H1 (cell line): Measurements from ENCODE around the gene NAP1L1. TPM values are rescaled to one million over a fixed set of nuclear protein-coding genes. Genes with fewer than 3 reads are reported as not detected.
A peak's percentile ranks its signal among the peaks of the same experiment; 100 is the strongest.

Experiments used
- CTCF ChIA-PET: fragments of 300-600 bp; sonication (Branson Sonifier 250); formaldehyde crosslinking; loops from one replicate; lab custom pipeline; 2021; ENCODE audit not compliant: partially characterized antibody; lab: Charles Lee
- POLR2A ChIA-PET: fragments of 300-600 bp; sonication (Branson Sonifier 250); formaldehyde crosslinking; loops from one replicate; lab custom pipeline; 2021; ENCODE audit warnings: inconsistent platforms; ENCODE audit not compliant: partially characterized antibody; lab: Charles Lee
- DNase-seq, 2 experiments: peaks; one replicate each; pipeline versions ENCODE4 v3.0.0 to v3.0.0-alpha.2; 2010 to 2022; ENCODE audit warnings: low spot score in 2 of 2, low read depth in 1 of 2, mixed read lengths in 1 of 2
- FAIRE-seq: peaks from 2 replicates; lab custom pipeline; 2011; peaks lifted over from hg19 to GRCh38; lab: Jason Lieb, UNC
- H2AFZ ChIP-seq: 2 replicates; pipeline ENCODE4 v1.8.1; 2012; ENCODE audit warnings: low read length, inconsistent platforms
- H2AK5ac ChIP-seq: 2 replicates; pipeline ENCODE4 v1.6.1; 2013; ENCODE audit warnings: low read depth, low read length
- H2BK120ac ChIP-seq: replicated peaks from 2 replicates; pipeline ENCODE3; 2013; ENCODE audit warnings: low read depth, low read length, inconsistent platforms
- H2BK12ac ChIP-seq: 2 replicates; pipeline ENCODE4 v1.6.1; 2013; ENCODE audit warnings: low read depth, low read length
- H2BK15ac ChIP-seq: 2 replicates; pipeline ENCODE4 v1.6.1; 2013; ENCODE audit warnings: low read length
- H2BK20ac ChIP-seq: 2 replicates; pipeline ENCODE4 v1.6.1; 2013; ENCODE audit warnings: low read length
- H2BK5ac ChIP-seq: 2 replicates; pipeline ENCODE4 v1.6.1; 2013; ENCODE audit warnings: low read depth, low read length
- H3K14ac ChIP-seq: 2 replicates; pipeline ENCODE4 v1.6.1; 2013; ENCODE audit warnings: inconsistent platforms; ENCODE audit not compliant: insufficient read length
- H3K18ac ChIP-seq: 2 replicates; pipeline ENCODE4 v1.6.1; 2013; ENCODE audit warnings: low read length; ENCODE audit errors: extremely low read depth
- H3K23ac ChIP-seq: 2 replicates; pipeline ENCODE4 v1.6.1; 2013; ENCODE audit warnings: inconsistent platforms; ENCODE audit not compliant: insufficient read length
- H3K23me2 ChIP-seq: 2 replicates; pipeline ENCODE4 v1.6.1; 2013; ENCODE audit warnings: low read depth, low read length
- H3K27ac ChIP-seq: 2 replicates; pipeline ENCODE4 v1.6.1; 2011; ENCODE audit warnings: low read depth, low read length, inconsistent platforms
- H3K27me3 ChIP-seq, 4 experiments: replicated peaks in 1 of 4; 1 replicate in 1 of 4; 2 replicates in 3 of 4; pipeline versions ENCODE4 v1.6.1 to v1.8.1; 2011 to 2013; ENCODE audit warnings: low read length in 3 of 4, mild to moderate bottlenecking in 3 of 4, inconsistent platforms in 2 of 4, mixed read lengths in 2 of 4, moderate library complexity in 1 of 4; ENCODE audit not compliant: control insufficient read depth in 3 of 4, insufficient read depth in 3 of 4; ENCODE audit errors: extremely low read depth in 1 of 4
- H3K36me3 ChIP-seq, 4 experiments: 2 replicates each; pipeline versions ENCODE4 v1.6.1 to v1.8.1; 2011 to 2013; ENCODE audit warnings: mild to moderate bottlenecking in 4 of 4, low read length in 3 of 4, moderate library complexity in 2 of 4, control low read depth in 1 of 4, inconsistent platforms in 1 of 4; ENCODE audit not compliant: insufficient read depth in 4 of 4, control insufficient read depth in 2 of 4
- H3K4ac ChIP-seq: replicated peaks from 2 replicates; pipeline ENCODE3; 2013; ENCODE audit warnings: low read length, low read depth, mixed read lengths, inconsistent platforms; ENCODE audit not compliant: insufficient read length
- H3K4me1 ChIP-seq, 4 experiments: replicated peaks in 1 of 4; 1 replicate in 1 of 4; 2 replicates in 3 of 4; pipeline versions ENCODE4 v1.6.1 to v1.8.1; 2011 to 2013; ENCODE audit warnings: low read length in 3 of 4, inconsistent platforms in 2 of 4, mixed read lengths in 1 of 4; ENCODE audit not compliant: insufficient read depth in 4 of 4, control insufficient read depth in 3 of 4
- H3K4me2 ChIP-seq, 2 experiments: 2 replicates each; pipeline versions ENCODE4 v1.6.1 to v1.8.1; 2011 to 2013; ENCODE audit warnings: low read depth in 2 of 2, low read length in 2 of 2, control low read depth in 1 of 2, inconsistent platforms in 1 of 2, mild to moderate bottlenecking in 1 of 2; ENCODE audit not compliant: insufficient read depth in 1 of 2
- H3K4me3 ChIP-seq, 4 experiments: fragments of 200-600, 300-600 bp in 1 of 4; sonication (generic), shearing (Covaris generic), sonication (Bioruptor Twin) in 1 of 4; 2 replicates each; pipeline versions ENCODE4 v1.5.1 to v1.8.1; 2011 to 2016; ENCODE audit warnings: low read length in 4 of 4, low read depth in 3 of 4, control low read depth in 2 of 4, inconsistent platforms in 2 of 4, mild to moderate bottlenecking in 2 of 4, mixed read lengths in 1 of 4, moderate library complexity in 1 of 4; ENCODE audit not compliant: insufficient read depth in 2 of 4; ENCODE audit errors: extremely low read depth in 1 of 4
- H3K56ac ChIP-seq: replicated peaks from 2 replicates; pipeline ENCODE3; 2013; ENCODE audit warnings: low read depth, mild to moderate bottlenecking, mixed read lengths, low read length, inconsistent platforms; ENCODE audit not compliant: insufficient read length
- H3K79me1 ChIP-seq: 2 replicates; pipeline ENCODE4 v1.6.1; 2013; ENCODE audit warnings: low read depth, low read length, control low read depth
- H3K79me2 ChIP-seq, 2 experiments: 2 replicates each; pipeline versions ENCODE4 v1.6.1 to v1.8.1; 2012 to 2013; ENCODE audit warnings: low read length in 2 of 2, mild to moderate bottlenecking in 2 of 2, inconsistent platforms in 1 of 2; ENCODE audit not compliant: insufficient read depth in 2 of 2, control insufficient read depth in 1 of 2
- H3K9ac ChIP-seq, 4 experiments: replicated peaks in 1 of 4; 1 replicate in 1 of 4; 2 replicates in 3 of 4; pipeline versions ENCODE4 v1.6.1 to v1.8.1; 2011 to 2013; ENCODE audit warnings: low read depth in 3 of 4, low read length in 3 of 4, control low read depth in 2 of 4, mild to moderate bottlenecking in 2 of 4, moderate library complexity in 2 of 4, inconsistent platforms in 1 of 4; ENCODE audit errors: extremely low read depth in 1 of 4
- H3K9me3 ChIP-seq, 2 experiments: 2 replicates each; pipeline versions ENCODE4 v1.6.1 to v1.8.1; 2012 to 2013; ENCODE audit warnings: mild to moderate bottlenecking in 2 of 2, moderate library complexity in 2 of 2, control low read depth in 1 of 2, inconsistent platforms in 1 of 2, low read depth in 1 of 2, low read length in 1 of 2, mixed read lengths in 1 of 2; ENCODE audit not compliant: insufficient read depth in 2 of 2
- H4K20me1 ChIP-seq, 2 experiments: replicated peaks in 1 of 2; 2 replicates each; pipeline versions ENCODE3 to v1.8.1; 2011 to 2013; ENCODE audit warnings: inconsistent platforms in 2 of 2, low read length in 2 of 2, mild to moderate bottlenecking in 1 of 2; ENCODE audit not compliant: insufficient read depth in 2 of 2, control insufficient read depth in 1 of 2
- H4K5ac ChIP-seq: 2 replicates; pipeline ENCODE4 v1.6.1; 2013; ENCODE audit warnings: low read length, low read depth, mixed read lengths, inconsistent platforms; ENCODE audit not compliant: insufficient read length
- H4K8ac ChIP-seq: 2 replicates; pipeline ENCODE4 v1.8.0; 2013; ENCODE audit warnings: mild to moderate bottlenecking, moderate library complexity, low read length, inconsistent platforms; ENCODE audit not compliant: insufficient read depth; ENCODE audit errors: extremely low read depth
- H4K91ac ChIP-seq: replicated peaks from 2 replicates; pipeline ENCODE3; 2013; ENCODE audit warnings: low read length, mixed read lengths, inconsistent platforms; ENCODE audit not compliant: insufficient read length
- ATF2 ChIP-seq: IDR thresholded peaks from 2 replicates; pipeline ENCODE4 v1.6.1; 2012; ENCODE audit warnings: low read length, inconsistent platforms
- CEBPB ChIP-seq: IDR thresholded peaks from 2 replicates; pipeline ENCODE4 v1.6.1; 2012; ENCODE audit warnings: low read depth, low read length
- E2F6 ChIP-seq: IDR thresholded peaks from 2 replicates; pipeline ENCODE4 v1.6.1; 2012; ENCODE audit warnings: inconsistent platforms
- FOSL1 ChIP-seq: IDR thresholded peaks from 2 replicates; pipeline ENCODE4 v1.6.1; 2011; ENCODE audit warnings: mild to moderate bottlenecking, low read depth, low read length, moderate library complexity; ENCODE audit not compliant: insufficient read depth
- KDM4A ChIP-seq: IDR thresholded peaks from one replicate; pipeline ENCODE4 v1.7.1; 2012; ENCODE audit warnings: low read depth, mild to moderate bottlenecking, moderate library complexity, low read length, inconsistent platforms; ENCODE audit not compliant: severe bottlenecking
- RXRA ChIP-seq: IDR thresholded peaks from 2 replicates; pipeline ENCODE4 v1.6.1; 2011; ENCODE audit warnings: low read depth, mild to moderate bottlenecking, low read length, moderate library complexity; ENCODE audit not compliant: insufficient read depth
- SAP30 ChIP-seq: fragments of 300-600 bp; sonication (generic); IDR thresholded peaks from 2 replicates; pipeline ENCODE4 v1.7.1; 2012; ENCODE audit warnings: low read length, moderate library complexity, mild to moderate bottlenecking, inconsistent platforms; ENCODE audit not compliant: insufficient read depth, insufficient replicate concordance
- SP2 ChIP-seq: IDR thresholded peaks from 2 replicates; pipeline ENCODE4 v1.6.1; 2012; ENCODE audit warnings: mild to moderate bottlenecking, low read length, inconsistent platforms
- WGBS, 2 experiments: shearing (Covaris generic) in 1 of 2; methylation state at CpG; one replicate each; pipeline versions ENCODE4 v1.1.6 to v1.1.7; 2013 to 2015; ENCODE audit warnings: low lambda C conversion rate in 2 of 2, mixed read lengths in 2 of 2, inconsistent platforms in 1 of 2, low coverage in 1 of 2, missing lambda C conversion rate in 1 of 2; ENCODE audit not compliant: insufficient replicate concordance in 2 of 2, insufficient coverage in 1 of 2, insufficient read length in 1 of 2; ENCODE audit errors: extremely low coverage in 1 of 2, missing lambda C conversion rate in 1 of 2; 5-methylcytosine and 5-hydroxymethylcytosine counted together
- polyA plus RNA-seq, 7 experiments: library from polyadenylated mRNA; depleted of rRNA in 3 of 7; stranded (reverse) in 5 of 7; unstranded in 2 of 7; fragments of >200 nt in 5 of 7; fragments of 200-250 nt in 2 of 7; gene quantifications; 1 replicate in 5 of 7; 2 replicates in 1 of 7; 4 replicates in 1 of 7; pipeline versions ENCODE4 v1.2.1 to v1.2.3, GENCODE V29; 2011 to 2013; ENCODE audit warnings: missing spikeins in 2 of 7, mixed read lengths in 2 of 7
- total RNA-seq: library from RNA; stranded (reverse); fragmentation: NEBNext Ultra II Directional; extraction: Animal tissue kit (Norgen Biotek cat#: 25700); gene quantifications from 2 replicates; pipeline ENCODE4 v1.2.1, GENCODE V29; 2021

The NAP1L1 gene
- total and polyA plus RNA-seq, 2 of the 8 experiments (the other 6 are each of a cell fraction or from before 2014, with no cell fraction given), result 202 to 1,159 TPM

GRCh38 chr12:76042147-76042546 lies 42.3 kb downstream of the NAP1L1 start:
- FAIRE-seq (no peak), DNase-seq (no peak)
- no peak overlapping the region for H2BK20ac ChIP-seq
- H2BK12ac ChIP-seq, result no peak overlapping the region
- H3K79me2 ChIP-seq, result no peaks in the 10 kb centered on the region
- WGBS, 2 experiments, result 96% methylated on average over 2 of the region's 2 CpGs; no CpG with 5 or more reads in 1 of the 2 experiments
- ChIA-PET POLR2A (interaction anchor here (0.7 to 5.6 kb wide), 3 partner anchors 9 to 25 kb away, joined by 3 to 42 read pairs (median 4); partner anchors contain the start of gene PHLDA1), CTCF (no interaction called here)
- H3K4me2 ChIP-seq, result no peak overlapping the region
- H4K91ac ChIP-seq, result no peak overlapping the region
- H3K23me2 ChIP-seq, result no peaks in the 10 kb centered on the region
- H3K9ac ChIP-seq, result no peak overlapping the region
- no peak overlapping the region for H3K27ac ChIP-seq
- peaks cover 0 to 34% (median 4%) of the 10 kb centered on the region in 4 experiments; a peak in 4 of 8 replicates for H3K36me3 ChIP-seq
- H3K14ac ChIP-seq, result no peak overlapping the region
- H3K4ac ChIP-seq, result no peak overlapping the region
- no peak overlapping the region for H2AK5ac ChIP-seq
- H2BK5ac ChIP-seq, result no peak overlapping the region
- no peak overlapping the region for H3K56ac ChIP-seq
- H3K4me1 ChIP-seq, result peaks cover 0 to 4% (median 3%) of the 10 kb centered on the region in 4 experiments; a peak in 4 of 7 replicates
- no peaks in the 10 kb centered on the region for H3K9me3 ChIP-seq
- peaks cover 0 to 4% of the 10 kb centered on the region in 2 experiments for H4K20me1 ChIP-seq
- H3K27me3 ChIP-seq, result no peaks in the 10 kb centered on the region
- H2BK15ac ChIP-seq, result no peak overlapping the region
- no peak overlapping the region for H2AFZ ChIP-seq
- H4K5ac ChIP-seq, result no peak overlapping the region
- H3K79me1 ChIP-seq, result no peaks in the 10 kb centered on the region
- no peak overlapping the region for H3K4me3 ChIP-seq
- no peak overlapping the region for H3K18ac ChIP-seq
- H4K8ac ChIP-seq, result no peak overlapping the region
- no peak overlapping the region for H2BK120ac ChIP-seq
- no peak overlapping the region for H3K23ac ChIP-seq
- no peak for TF ChIP-seq SP2
- TF ChIP-seq KDM4A, result no peak
- TF ChIP-seq FOSL1, result no peak
- TF ChIP-seq SAP30, result no peak
- peak; percentile 60; the same call in 1 of the 2 replicates for TF ChIP-seq CEBPB
- TF ChIP-seq RXRA, result no peak
- TF ChIP-seq E2F6, result no peak
- TF ChIP-seq ATF2, result 0 out of 2 replicates have a peak, but pooled peaks have one; percentile 1
